Ascending aorta (tissue), 2 donors: ENCODE data around the gene MEOX1. TPM values are rescaled to one million over a fixed set of nuclear protein-coding genes. Genes with fewer than 3 reads are reported as not detected.

ENCODE experiments used
- DNase-seq, 2 donors: peaks; one replicate each; pipeline ENCODE4 v3.0.0-alpha.2; 2019; ENCODE audit warnings: low spot score in 2 of 2
- H3K27ac ChIP-seq, 2 donors: fragments of 200-600 bp; sonication (generic); one replicate each; pipeline ENCODE4 v1.5.1; 2016 to 2017; ENCODE audit warnings: mild to moderate bottlenecking in 1 of 2
- H3K27me3 ChIP-seq: fragments of 200-600 bp; sonication (generic); one replicate; pipeline ENCODE4 v1.5.1; 2017
- H3K36me3 ChIP-seq, 2 donors: fragments of 200-600 bp; sonication (generic); one replicate each; pipeline ENCODE4 v1.5.1; 2016
- H3K4me1 ChIP-seq, 2 donors: fragments of 200-600 bp; sonication (generic); one replicate each; pipeline ENCODE4 v1.5.1; 2016 to 2017; ENCODE audit warnings: mild to moderate bottlenecking in 1 of 2
- H3K4me3 ChIP-seq, 2 donors: fragments of 200-600 bp; sonication (generic); one replicate each; pipeline ENCODE4 v1.5.1; 2016 to 2017; ENCODE audit warnings: mild to moderate bottlenecking in 1 of 2
- H3K9me3 ChIP-seq, 2 donors: fragments of 200-600 bp; sonication (generic); one replicate each; pipeline ENCODE4 v1.5.1; 2016
- CTCF ChIP-seq, 3 experiments: fragments of 200-600 bp in 2 of 3; fragments of 450-650 bp in 1 of 3; sonication (generic) in 2 of 3; IDR thresholded peaks; one replicate each; pipeline ENCODE4 v1.5.1; 2016 to 2019; ENCODE audit warnings: antibody characterized with exemption in 3 of 3, mild to moderate bottlenecking in 1 of 3, moderate library complexity in 1 of 3
- intact Hi-C: fragments of 100-400 bp; cut with DNase I; formaldehyde crosslinking; loops from one replicate; pipeline ENCODE4 v1.15.1; 2023
- total RNA-seq: library from RNA; depleted of rRNA; stranded (reverse); fragments of >200 nt; gene quantifications from one replicate; pipeline ENCODE4 v1.1.0, GENCODE V29; 2016

MEOX1 gene
- total RNA-seq, 1 donor from 2014 or later = 17.8 TPM

- TF ChIP-seq CTCF (IDR thresholded peaks at IDR 0.05) = no peak
Observed at GRCh38 chr17:43620581-43620980, 41.1 kb downstream of the MEOX1 start.

DNA sequence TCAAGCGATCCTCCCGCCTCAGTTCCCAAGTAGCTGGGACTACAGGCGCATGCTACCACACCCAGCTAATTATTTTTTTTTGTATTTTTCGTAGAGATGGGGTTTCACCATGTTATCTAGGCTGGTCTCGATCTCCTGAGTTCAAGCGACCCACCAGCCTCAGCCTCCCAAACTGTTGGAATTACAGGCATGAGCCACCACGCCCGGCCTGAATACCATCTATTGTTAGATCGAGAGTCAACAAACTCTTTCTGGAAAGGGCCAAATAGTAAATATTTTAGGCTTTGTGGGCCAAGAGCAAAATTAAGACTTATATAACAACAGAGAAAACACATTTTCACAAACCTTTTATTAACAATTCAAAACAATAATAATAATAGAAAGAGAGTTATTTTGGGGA lies 41.6 kb downstream of the MEOX1 start:
- Histone ChIP-seq H3K27me3 (no peaks in the 10 kb centered on the region), H3K27ac (no peak overlapping the region), H3K4me3 (no peak overlapping the region), H3K36me3 (no peaks in the 10 kb centered on the region), H3K4me1 (peaks cover 0 to 2% of the 10 kb centered on the region in 2 donors), H3K9me3 (no peaks in the 10 kb centered on the region)
- TF ChIP-seq CTCF (IDR thresholded peaks at IDR 0.05) = no peak
- no peak for DNase-seq
- intact Hi-C loops = no loop called here

More at GRCh38 chr17:43620581-43620980, 41.1 kb downstream of the MEOX1 start:
- Histone ChIP-seq H3K27ac (no peak overlapping the region), H3K4me3 (no peak overlapping the region), H3K4me1 (peaks cover 0 to 2% of the 10 kb centered on the region in 2 donors), H3K36me3 (no peaks in the 10 kb centered on the region), H3K27me3 (no peaks in the 10 kb centered on the region), H3K9me3 (no peaks in the 10 kb centered on the region)
- intact Hi-C loops = no loop called here
- DNase-seq = no peak

GRCh38 chr17:43619705-43620104 lies 42.0 kb downstream of the MEOX1 start:
- Histone ChIP-seq H3K4me3 (no peak overlapping the region), H3K36me3 (no peaks in the 10 kb centered on the region), H3K4me1 (peaks cover 0 to 2% of the 10 kb centered on the region in 2 donors), H3K9me3 (no peaks in the 10 kb centered on the region), H3K27ac (no peak overlapping the region), H3K27me3 (no peaks in the 10 kb centered on the region)
- DNase-seq = no peak
- TF ChIP-seq CTCF (IDR thresholded peaks at IDR 0.05) = no peak
- intact Hi-C loops = no loop called here

- no peak overlapping the region for H3K4me3 ChIP-seq
- no peaks in the 10 kb centered on the region for H3K27me3 ChIP-seq
- H3K36me3 ChIP-seq = no peaks in the 10 kb centered on the region
- H3K4me1 ChIP-seq = peaks cover 0 to 2% of the 10 kb centered on the region in 2 donors
- no peak for TF ChIP-seq CTCF (IDR thresholded peaks at IDR 0.05)
- H3K27ac ChIP-seq = no peak overlapping the region
- intact Hi-C loops = no loop called here
- no peaks in the 10 kb centered on the region for H3K9me3 ChIP-seq
- DNase-seq = no peak
Observed at GRCh38 chr17:43618276-43618675, 43.4 kb downstream of the MEOX1 start.

DNA sequence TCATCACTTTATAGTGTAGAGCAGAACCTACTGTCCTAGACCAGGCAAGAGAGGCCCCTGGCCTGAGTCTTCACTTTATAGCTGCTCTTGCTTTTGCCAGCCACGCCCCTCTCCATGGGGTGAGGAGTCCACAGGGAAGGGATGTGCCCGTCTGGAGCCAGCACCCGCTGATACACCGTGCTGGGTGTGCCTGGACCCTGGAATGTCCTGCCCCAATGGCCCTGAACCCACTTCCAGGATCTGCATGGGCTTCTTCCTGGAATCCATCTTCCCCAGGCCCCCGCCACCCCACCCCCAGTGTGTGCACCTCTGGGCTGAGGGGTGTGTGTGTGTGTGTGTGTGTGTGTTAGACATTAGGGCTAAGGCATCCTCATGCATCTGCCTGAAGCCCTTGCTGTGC lies 44.9 kb downstream of the MEOX1 start:
- Histone ChIP-seq H3K9me3 (no peaks in the 10 kb centered on the region), H3K4me3 (no peak overlapping the region), H3K27ac (no peak overlapping the region), H3K27me3 (no peaks in the 10 kb centered on the region), H3K36me3 (no peaks in the 10 kb centered on the region), H3K4me1 (peaks cover 0 to 2% of the 10 kb centered on the region in 2 donors)
- TF ChIP-seq CTCF (IDR thresholded peaks at IDR 0.05) = no peak
- intact Hi-C loops = no loop called here
- no peak for DNase-seq

DNA sequence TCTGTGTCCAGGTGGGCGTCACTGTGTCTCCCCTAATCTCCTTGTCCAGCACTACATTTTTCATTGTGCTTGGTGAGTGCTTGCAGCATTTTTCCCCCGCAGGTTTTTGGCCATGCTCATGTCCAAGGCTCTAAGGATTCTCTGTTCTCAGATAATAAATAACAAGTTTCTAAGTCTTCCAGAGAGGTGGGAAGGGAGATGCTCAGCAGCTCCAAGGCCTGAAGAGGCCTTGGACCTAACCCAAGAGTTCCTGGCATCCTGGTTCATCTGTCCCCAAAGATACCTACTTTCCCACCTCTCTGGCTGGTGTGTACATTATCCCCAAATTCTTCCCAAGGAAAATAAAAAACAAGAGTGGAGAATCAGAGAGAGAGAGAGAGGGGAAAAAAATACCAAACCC lies 45.3 kb downstream of the MEOX1 start:
- TF ChIP-seq CTCF (IDR thresholded peaks at IDR 0.05) = no peak
- H3K4me1 ChIP-seq = peaks cover 0 to 2% of the 10 kb centered on the region in 2 donors
- H3K4me3 ChIP-seq = no peak overlapping the region
- DNase-seq = no peak
- H3K9me3 ChIP-seq = no peaks in the 10 kb centered on the region
- H3K27me3 ChIP-seq = no peaks in the 10 kb centered on the region
- intact Hi-C loops = no loop called here
- no peak overlapping the region for H3K27ac ChIP-seq
- H3K36me3 ChIP-seq = no peaks in the 10 kb centered on the region
